HepG2 (cell line): ENCODE data around the gene ZKSCAN3. TPM values are rescaled to one million over a fixed set of nuclear protein-coding genes. Genes with fewer than 3 reads are reported as not detected.
A peak's percentile ranks its signal among the peaks of the same experiment; 100 is the strongest.

Experiments
- AGO1 ChIP-seq: fragments of 200-400 bp; formaldehyde crosslinking; IDR thresholded peaks from 2 replicates; pipeline ENCODE4 v1.6.1; 2017; ENCODE audit warnings: mild to moderate bottlenecking, low read depth, low read length, moderate library complexity; ENCODE audit not compliant: poor library complexity, severe bottlenecking
- ATAD3A ChIP-seq: sonication (generic); formaldehyde crosslinking; IDR thresholded peaks from 2 replicates; pipeline ENCODE4 v1.4.0; 2020; ENCODE audit warnings: missing genetic modification reagents
- BHLHE40 ChIP-seq: IDR thresholded peaks from 2 replicates; pipeline ENCODE4 v1.6.1; 2011; ENCODE audit warnings: low read length, improper control_type of control experiment
- FLYWCH1 ChIP-seq: sonication (generic); formaldehyde crosslinking; IDR thresholded peaks from 2 replicates; pipeline ENCODE4 v1.8.1; 2023; ENCODE audit warnings: mild to moderate bottlenecking, missing genetic modification reagents
- LCORL ChIP-seq, 2 experiments: fragments of 450-650 bp in 1 of 2; sonication (generic) in 1 of 2; formaldehyde crosslinking in 1 of 2; IDR thresholded peaks; 2 replicates each; pipeline versions ENCODE4 v1.5.0 to v1.6.1; 2017 to 2020; ENCODE audit warnings: antibody characterized with exemption in 1 of 2, missing genetic modification reagents in 1 of 2
- MYPOP ChIP-seq: sonication (generic); formaldehyde crosslinking; IDR thresholded peaks from 2 replicates; pipeline ENCODE4 v1.8.1; 2023; ENCODE audit warnings: mild to moderate bottlenecking, moderate library complexity, missing genetic modification reagents
- PRDM10 ChIP-seq: sonication (generic); formaldehyde crosslinking; IDR thresholded peaks from 2 replicates; pipeline ENCODE4 v1.4.0; 2020; ENCODE audit warnings: low read depth, missing genetic modification reagents
- RBAK ChIP-seq: sonication (generic); formaldehyde crosslinking; IDR thresholded peaks from 2 replicates; pipeline ENCODE4 v1.5.1; 2020; ENCODE audit warnings: mild to moderate bottlenecking, missing genetic modification reagents
- RERE ChIP-seq: IDR thresholded peaks from 2 replicates; pipeline ENCODE4 v1.6.1; 2016; ENCODE audit warnings: low read depth, missing genetic modification reagents, missing compliant biosample characterization
- RFXANK ChIP-seq: IDR thresholded peaks from 2 replicates; pipeline ENCODE4 v1.6.1; 2016
- SALL2 ChIP-seq: sonication (generic); formaldehyde crosslinking; IDR thresholded peaks from 2 replicates; pipeline ENCODE4 v1.8.1; 2023; ENCODE audit warnings: mild to moderate bottlenecking, missing genetic modification reagents, inconsistent platforms
- SIX1 ChIP-seq: sonication (generic); formaldehyde crosslinking; IDR thresholded peaks from 2 replicates; pipeline ENCODE4 v1.4.0; 2020; ENCODE audit warnings: missing genetic modification reagents, borderline replicate concordance
- ZFP41 ChIP-seq: sonication (generic); formaldehyde crosslinking; IDR thresholded peaks from 2 replicates; pipeline ENCODE4 v1.4.0; 2020; ENCODE audit warnings: mild to moderate bottlenecking, missing genetic modification reagents, borderline replicate concordance
- ZNF24 ChIP-seq: fragments of 450-650 bp; IDR thresholded peaks from 2 replicates; pipeline ENCODE4 v1.6.1; 2017; ENCODE audit warnings: antibody characterized with exemption, mild to moderate bottlenecking
- ZNF547 ChIP-seq: sonication (generic); formaldehyde crosslinking; IDR thresholded peaks from 2 replicates; pipeline ENCODE4 v1.5.1; 2020; ENCODE audit warnings: mild to moderate bottlenecking, missing genetic modification reagents
- ZNF777 ChIP-seq: sonication (generic); formaldehyde crosslinking; IDR thresholded peaks from 2 replicates; pipeline ENCODE4 v1.4.0; 2020; ENCODE audit warnings: missing genetic modification reagents
- ZNF891 ChIP-seq: sonication (generic); formaldehyde crosslinking; IDR thresholded peaks from 2 replicates; pipeline ENCODE4 v1.5.0; 2020; ENCODE audit warnings: mild to moderate bottlenecking, missing genetic modification reagents
- ZSCAN31 ChIP-seq: sonication (generic); formaldehyde crosslinking; IDR thresholded peaks from 2 replicates; pipeline ENCODE4 v1.5.0; 2020; ENCODE audit warnings: low read depth, mild to moderate bottlenecking, missing genetic modification reagents
- polyA plus RNA-seq, 8 experiments: library from polyadenylated mRNA; depleted of rRNA in 3 of 8; stranded (reverse) in 7 of 8; unstranded in 1 of 8; fragments of >200 nt; fragmentation: Illumina TruSeq in 4 of 8; extraction: Trizol in 4 of 8; gene quantifications; 2 replicates each; pipeline versions ENCODE4 v1.2.1 to v1.2.3, GENCODE V29; 2011 to 2016; ENCODE audit warnings: low read depth in 4 of 8, missing spikeins in 1 of 8, mixed read lengths in 1 of 8; ENCODE audit not compliant: insufficient read depth in 1 of 8
- total RNA-seq, 5 experiments: library from RNA; depleted of rRNA; stranded (reverse); fragments of >200 nt; fragmentation: Illumina TruSeq; extraction: Trizol; gene quantifications; 2 replicates each; pipeline ENCODE4 v1.2.3, GENCODE V29; 2016; ENCODE audit warnings: low read depth in 1 of 5

ZKSCAN3 gene
- total and polyA plus RNA-seq, 2 of the 13 experiments (the other 11 are each of a cell fraction or from before 2014, with no cell fraction given): 3.3 to 7.4 TPM

- TF ChIP-seq ZNF547 (CRISPR knock-in tag): peak; percentile 83; the same call in 1 of the 2 replicates
- TF ChIP-seq ATAD3A (CRISPR knock-in tag): no peak
- no peak for TF ChIP-seq ZNF24
- TF ChIP-seq ZNF891 (CRISPR knock-in tag): peak; percentile 93
- no peak for TF ChIP-seq FLYWCH1
- no peak for TF ChIP-seq RFXANK (CRISPR knock-in tag)
- no peak; the same call in 1 of the 2 replicates for TF ChIP-seq RBAK
- TF ChIP-seq ZFP41 (CRISPR knock-in tag): 0 out of 2 replicates have a peak, but pooled peaks have one; percentile 56
- TF ChIP-seq PRDM10: 0 out of 2 replicates have a peak, but pooled peaks have one; percentile 62
- peak; percentile 64; the same call in 1 of the 2 replicates for TF ChIP-seq SALL2 (CRISPR knock-in tag)
- TF ChIP-seq RERE (CRISPR knock-in tag): no peak
- TF ChIP-seq AGO1: no peak
- TF ChIP-seq LCORL (IDR thresholded peaks at IDR 0.05): no peak
- peak; percentile 59 for TF ChIP-seq LCORL (CRISPR knock-in tag; IDR thresholded peaks at IDR 0.05)
- TF ChIP-seq MYPOP: peak; percentile 53
- TF ChIP-seq ZNF777 (CRISPR knock-in tag): no peak
- TF ChIP-seq SIX1 (CRISPR knock-in tag): no peak; the same call in 1 of the 2 replicates
- TF ChIP-seq ZSCAN31 (CRISPR knock-in tag): peak; percentile 66; the same call in 1 of the 2 replicates
- TF ChIP-seq BHLHE40: peak; percentile 55; the same call in 1 of the 2 replicates
These were observed at the start of gene ZKSCAN3 (continued) for GRCh38 chr6:28349892-28350737.
